ENCODE results near the gene ANKMY1. TPM values are rescaled to one million over a fixed set of nuclear protein-coding genes. Genes with fewer than 3 reads are reported as not detected.

The ANKMY1 gene
- total RNA-seq, 1 experiment from 2014 or later, result 28.3 TPM

- intact Hi-C loops (cut with micrococcal nuclease), result loop anchor here (2.0 kb wide), 1 partner anchor 26 kb away; the partner anchor contains the start of gene DUSP28
- Histone ChIP-seq H3K36me3 (ENCODE audit: control insufficient read depth in 1 of 2, insufficient read depth in 2 of 2, low read length in 2 of 2) (peaks cover 3 to 9% of the 10 kb centered on the region in 2 experiments; a peak in 2 of 4 replicates), H2AFZ (ENCODE audit: low read depth, low read length, poor library complexity, severe bottlenecking) (no peak overlapping the region), H3K4me3 (replicated peaks in 1 of 2; ENCODE audit: low read depth in 1 of 2, low read length in 2 of 2) (peak overlapping the region; percentile 98 to 99), H3K27ac (ENCODE audit: low read depth, low read length) (peak overlapping the region; percentile 85), H4K20me1 (ENCODE audit: insufficient read depth) (no peaks in the 10 kb centered on the region), H3K9me3 (ENCODE audit: control insufficient read depth in 1 of 2, insufficient read depth in 1 of 2, low read depth in 1 of 2, low read length in 2 of 2) (no peaks in the 10 kb centered on the region), H3K4me2 (ENCODE audit: low read length) (peak overlapping the region; percentile 96), H3K4me1 (ENCODE audit: control insufficient read depth in 1 of 2, insufficient read depth in 2 of 2, low read length in 2 of 2) (peaks cover 21 to 40% of the 10 kb centered on the region in 2 experiments), H3K79me2 (ENCODE audit: insufficient read depth, low read length) (peaks cover 72% of the 10 kb centered on the region), H3K27me3 (ENCODE audit: insufficient read depth, low read length) (no peaks in the 10 kb centered on the region), H3K9ac (ENCODE audit: low read length) (peak overlapping the region; percentile 91), H3K9me2 (ENCODE audit: insufficient read depth) (no peaks in the 10 kb centered on the region)
- ATAC-seq (peak; percentile 29), DNase-seq (ENCODE audit: low read depth, low spot score) (no peak)
- ChIA-PET CTCF (interaction anchor here (1.0 to 2.3 kb wide), 7 partner anchors 15 to 253 kb away, joined by 3 to 38 read pairs (median 5); partner anchors contain the start of gene DUSP28), POLR2A (interaction anchor here (1.0 to 3.5 kb wide), 5 partner anchors 16 to 36 kb away, joined by 3 to 23 read pairs (median 4); partner anchors contain the start of gene DUSP28), RAD21 (ENCODE audit: low non-redundant PET in 1 of 2, low total read pairs in 2 of 2, uncharacterized antibody in 2 of 2, unreplicated experiment in 2 of 2) (interaction anchor here (1.4 to 2.1 kb wide), 2 partner anchors 21 to 26 kb away, joined by 4 to 6 read pairs; no protein-coding TSS in a partner anchor)
- TF ChIP-seq ZFX (IDR thresholded peaks at IDR 0.05) (0 out of 2 replicates have a peak, but pooled peaks have one; percentile 5), EZH2 (IDR thresholded peaks at IDR 0.05) (no peak)
- BruUV-seq (replicated peaks), result no TSS peak
Observed at GRCh38 chr2:240586919-240587800, 29.4 kb upstream of the ANKMY1 start.

DNA sequence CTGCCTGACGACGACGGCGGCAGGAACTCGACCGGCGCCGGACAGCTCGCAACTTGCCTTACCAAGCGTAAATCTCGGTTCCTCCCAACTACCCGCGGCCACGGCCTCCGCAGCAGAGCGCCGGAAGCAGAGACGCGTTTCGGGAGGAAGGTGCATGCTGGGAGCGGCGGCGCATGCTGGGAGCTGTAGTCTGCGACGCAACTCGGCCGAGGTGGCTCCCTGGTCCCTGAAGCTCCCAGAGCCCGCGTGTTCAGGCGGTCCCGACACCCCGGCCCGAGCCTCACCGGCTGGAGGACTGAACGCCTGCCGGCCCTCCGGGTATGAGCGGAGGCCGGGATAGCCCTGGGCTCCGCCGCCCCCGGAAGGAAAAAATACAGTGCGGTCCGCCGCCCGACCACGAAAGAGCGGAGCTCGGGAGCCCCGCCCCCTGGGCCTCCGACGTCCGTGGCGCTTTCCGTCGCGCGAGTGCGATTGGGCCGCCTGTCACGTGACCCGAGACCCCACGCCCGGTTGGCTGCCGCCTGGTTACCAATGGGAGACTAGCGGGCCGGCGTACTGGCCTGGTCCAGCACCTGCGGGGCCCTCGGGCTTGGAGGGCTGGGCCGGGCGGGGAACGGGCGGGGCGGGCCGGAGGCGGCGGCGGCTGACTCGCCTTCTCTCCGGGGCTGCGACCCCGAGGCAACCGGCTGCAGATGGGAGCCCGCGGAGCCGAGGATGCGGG, 28.6 kb upstream of the ANKMY1 start, which contains the start of gene CAPN10:
Gene CAPN10 (plus strand): TSS at position 537 of the 721 bp plus-strand sequence. CDS start 178 bp downstream, at position 715.
- no peaks in the 10 kb centered on the region for H3K9me3 ChIP-seq (ENCODE audit: control insufficient read depth in 1 of 2, insufficient read depth in 1 of 2, low read depth in 1 of 2, low read length in 2 of 2)
- H3K4me1 ChIP-seq (ENCODE audit: control insufficient read depth in 1 of 2, insufficient read depth in 2 of 2, low read length in 2 of 2), result peaks cover 28 to 47% of the 10 kb centered on the region in 2 experiments
- ChIA-PET CTCF (interaction anchor here (1.0 to 2.3 kb wide), 7 partner anchors 15 to 254 kb away, joined by 3 to 38 read pairs (median 5); partner anchors contain the start of gene DUSP28), RAD21 (ENCODE audit: low non-redundant PET in 1 of 2, low total read pairs in 2 of 2, uncharacterized antibody in 2 of 2, unreplicated experiment in 2 of 2) (interaction anchor here (1.4 to 2.1 kb wide), 2 partner anchors 20 to 25 kb away, joined by 4 to 6 read pairs; no protein-coding TSS in a partner anchor), POLR2A (interaction anchor here (1.0 to 3.5 kb wide), 6 partner anchors 15 to 54 kb away, joined by 3 to 23 read pairs (median 4); partner anchors contain the start of gene DUSP28)
- intact Hi-C loops (cut with micrococcal nuclease), result loop anchor here (2.0 kb wide), 1 partner anchor 26 kb away; the partner anchor contains the start of gene DUSP28
- peaks cover 3 to 9% of the 10 kb centered on the region in 2 experiments; a peak in 2 of 4 replicates for H3K36me3 ChIP-seq (ENCODE audit: control insufficient read depth in 1 of 2, insufficient read depth in 2 of 2, low read length in 2 of 2)
- no peaks in the 10 kb centered on the region for H4K20me1 ChIP-seq (ENCODE audit: insufficient read depth)
- H3K4me3 ChIP-seq (replicated peaks in 1 of 2; ENCODE audit: low read depth in 1 of 2, low read length in 2 of 2), result peak within 1 kb of the TSS; percentile 98 to 99
- H3K9ac ChIP-seq (ENCODE audit: low read length), result peak within 1 kb of the TSS; percentile 91
- TF ChIP-seq, protein P1, sequence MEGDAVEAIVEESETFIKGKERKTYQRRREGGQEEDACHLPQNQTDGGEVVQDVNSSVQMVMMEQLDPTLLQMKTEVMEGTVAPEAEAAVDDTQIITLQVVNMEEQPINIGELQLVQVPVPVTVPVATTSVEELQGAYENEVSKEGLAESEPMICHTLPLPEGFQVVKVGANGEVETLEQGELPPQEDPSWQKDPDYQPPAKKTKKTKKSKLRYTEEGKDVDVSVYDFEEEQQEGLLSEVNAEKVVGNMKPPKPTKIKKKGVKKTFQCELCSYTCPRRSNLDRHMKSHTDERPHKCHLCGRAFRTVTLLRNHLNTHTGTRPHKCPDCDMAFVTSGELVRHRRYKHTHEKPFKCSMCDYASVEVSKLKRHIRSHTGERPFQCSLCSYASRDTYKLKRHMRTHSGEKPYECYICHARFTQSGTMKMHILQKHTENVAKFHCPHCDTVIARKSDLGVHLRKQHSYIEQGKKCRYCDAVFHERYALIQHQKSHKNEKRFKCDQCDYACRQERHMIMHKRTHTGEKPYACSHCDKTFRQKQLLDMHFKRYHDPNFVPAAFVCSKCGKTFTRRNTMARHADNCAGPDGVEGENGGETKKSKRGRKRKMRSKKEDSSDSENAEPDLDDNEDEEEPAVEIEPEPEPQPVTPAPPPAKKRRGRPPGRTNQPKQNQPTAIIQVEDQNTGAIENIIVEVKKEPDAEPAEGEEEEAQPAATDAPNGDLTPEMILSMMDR (IDR thresholded peaks at IDR 0.05 in 2 of 3, conservative IDR thresholded peaks at IDR 0.05 in 1 of 3; ENCODE audit: borderline replicate concordance in 1 of 3, insufficient read depth in 1 of 3, low read depth in 2 of 3, low read length in 2 of 3), result no peak
- TF ChIP-seq POLR2AphosphoS5 (IDR thresholded peaks at IDR 0.05; ENCODE audit: low read depth, low read length) (peak; percentile 76), ZFX (IDR thresholded peaks at IDR 0.05) (peak; percentile 60)
- no peaks in the 10 kb centered on the region for H3K9me2 ChIP-seq (ENCODE audit: insufficient read depth)
- ATAC-seq (peak; percentile 88), DNase-seq (ENCODE audit: low read depth, low spot score) (peak; percentile 86)
- no peaks in the 10 kb centered on the region for H3K27me3 ChIP-seq (ENCODE audit: insufficient read depth, low read length)
- no peak within 1 kb of the TSS for H2AFZ ChIP-seq (ENCODE audit: low read depth, low read length, poor library complexity, severe bottlenecking)
- peak within 1 kb of the TSS; percentile 85 for H3K27ac ChIP-seq (ENCODE audit: low read depth, low read length)
- peaks cover 80% of the 10 kb centered on the region for H3K79me2 ChIP-seq (ENCODE audit: insufficient read depth, low read length)
- peak within 1 kb of the TSS; percentile 96 for H3K4me2 ChIP-seq (ENCODE audit: low read length)
- BruUV-seq (replicated peaks), result no TSS peak

All from HCT116 (cell line).